Measurements from ENCODE around the gene FABP6.

The FABP6 gene

DNA sequence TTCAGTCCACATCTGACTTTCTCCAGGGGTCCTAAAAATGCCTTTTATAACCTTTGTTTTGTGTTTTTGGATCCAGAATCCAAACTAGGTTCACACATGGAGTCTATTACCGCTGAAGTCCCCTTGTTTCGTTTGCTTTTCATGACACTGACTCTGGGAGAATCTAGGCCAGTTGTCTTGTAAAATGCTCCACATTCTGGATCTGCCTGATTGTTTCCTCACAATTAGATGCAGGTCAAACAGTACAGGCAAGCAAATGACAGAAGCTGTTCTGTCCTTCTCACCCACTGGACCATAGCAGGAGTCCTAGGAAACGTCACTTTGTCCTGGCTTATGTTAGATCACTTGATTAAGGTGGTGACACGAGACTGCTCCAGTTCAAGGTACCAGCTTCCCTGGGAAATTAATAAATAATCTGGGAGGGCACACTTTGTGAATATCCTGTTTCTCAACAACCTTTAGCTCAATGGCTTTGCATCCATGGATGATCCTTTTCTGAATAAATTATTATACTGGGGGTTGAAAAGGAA is 34.1 kb downstream of the FABP6 start:
- no peak for DNase-seq

DNA sequence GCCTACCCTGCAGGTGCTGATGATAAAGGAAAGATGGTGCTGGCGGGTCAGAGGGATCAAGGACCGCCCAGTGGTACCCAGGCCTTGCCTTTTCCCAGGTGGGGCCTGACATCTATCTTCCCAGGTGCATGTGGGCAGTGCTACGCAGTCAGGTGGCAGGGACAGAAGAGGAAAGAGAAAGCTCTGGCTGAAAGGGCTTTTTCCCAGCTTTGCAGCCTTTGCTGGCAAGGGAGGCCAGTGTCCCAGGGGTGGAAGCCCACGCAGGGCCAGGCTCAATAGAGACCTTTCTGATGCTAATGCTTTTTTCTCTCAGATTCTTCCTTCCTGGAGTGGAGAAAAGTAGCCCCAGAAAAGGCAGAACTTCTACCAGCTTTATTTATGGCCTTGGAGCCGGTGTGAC is 36.7 kb downstream of the FABP6 start:
- DNase-seq, result no peak

DNA sequence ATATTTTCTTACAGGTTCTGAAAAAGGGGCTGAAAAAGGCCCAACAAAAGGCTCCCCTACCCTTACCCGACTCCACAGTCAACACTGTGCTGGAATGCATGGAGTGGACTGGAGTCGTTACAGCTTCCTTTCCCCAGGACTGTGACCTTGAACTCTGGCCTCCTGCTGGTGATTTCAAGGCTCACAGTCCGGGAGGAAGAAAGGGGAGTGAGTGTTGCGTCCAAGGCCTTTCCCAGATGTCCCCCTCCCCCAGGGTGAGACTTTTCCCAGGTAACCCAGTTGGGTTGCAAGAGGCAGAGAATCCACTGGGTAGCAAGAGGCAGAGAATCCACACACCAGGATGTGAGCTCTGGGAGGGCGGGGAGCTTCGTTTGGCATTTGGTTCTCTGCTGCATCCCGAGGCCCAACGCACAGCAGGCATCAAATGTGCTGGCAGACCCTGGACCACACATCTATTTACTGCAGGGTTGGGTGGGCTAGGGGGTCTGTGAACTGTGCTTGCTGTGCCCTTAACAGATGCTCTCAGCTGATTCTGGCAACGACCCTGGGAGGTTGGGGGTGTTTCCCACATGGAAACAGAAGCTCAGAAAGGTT is 37.5 kb downstream of the FABP6 start:
- no peak for DNase-seq

DNA sequence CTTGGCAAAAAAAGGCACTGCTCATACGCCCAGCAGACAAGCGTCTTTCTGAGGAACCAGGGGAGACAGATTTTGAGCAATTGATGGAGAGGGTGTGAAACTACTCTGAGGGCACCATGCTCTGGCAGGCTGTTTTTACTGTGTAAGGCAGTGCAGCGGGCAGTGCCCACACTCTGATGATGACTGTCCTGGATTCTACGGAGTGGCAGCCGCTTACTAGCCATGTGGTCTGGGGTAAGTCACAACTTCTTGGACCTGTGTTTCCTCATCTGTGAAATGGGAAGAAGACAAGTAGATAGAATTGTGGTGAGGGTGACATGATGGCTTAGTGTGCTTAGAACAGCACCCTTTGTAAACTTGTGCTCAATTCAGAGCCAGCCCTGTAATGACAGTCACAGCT is 38.8 kb downstream of the FABP6 start:
- no peak for DNase-seq

DNA sequence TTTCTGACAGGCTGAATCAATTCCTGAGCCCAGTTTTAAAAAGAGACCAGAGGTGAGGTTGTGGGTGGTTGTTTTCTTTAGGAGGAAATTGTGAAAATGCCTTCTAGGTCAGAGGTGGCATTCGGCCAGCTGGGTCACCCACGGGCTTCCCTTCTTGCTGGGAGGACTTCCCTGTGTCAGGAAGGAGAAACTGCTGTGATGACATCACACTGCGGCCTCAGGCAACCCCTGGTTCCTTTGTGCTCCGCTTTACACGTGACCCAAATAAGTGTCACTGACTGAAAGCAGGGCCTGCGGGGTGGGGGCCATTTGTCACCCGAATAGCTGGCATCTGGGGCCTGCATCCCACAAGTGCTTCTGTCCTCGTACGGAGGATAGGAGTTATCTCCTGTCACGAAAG is 39.7 kb downstream of the FABP6 start:
- DNase-seq, result no peak

DNA sequence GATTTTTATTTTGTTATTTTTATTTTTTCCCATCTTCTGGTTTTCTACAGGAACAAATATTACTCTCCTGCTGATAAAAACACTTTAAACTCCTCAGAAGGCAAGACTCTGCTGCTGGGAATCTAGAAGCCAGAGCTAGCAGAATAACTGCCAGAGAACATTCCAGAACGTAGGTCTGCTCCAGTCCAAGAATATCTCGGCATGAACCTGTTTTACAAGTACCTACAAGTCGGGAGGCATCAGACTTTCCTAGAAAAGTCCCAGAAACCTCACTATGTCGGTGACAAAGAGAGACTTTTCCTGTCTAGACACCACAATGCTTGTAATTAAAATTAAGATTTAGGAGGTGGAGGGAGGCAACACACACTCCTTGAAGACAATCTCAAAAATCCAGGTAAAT is 41.4 kb downstream of the FABP6 start:
- DNase-seq, result no peak

DNA sequence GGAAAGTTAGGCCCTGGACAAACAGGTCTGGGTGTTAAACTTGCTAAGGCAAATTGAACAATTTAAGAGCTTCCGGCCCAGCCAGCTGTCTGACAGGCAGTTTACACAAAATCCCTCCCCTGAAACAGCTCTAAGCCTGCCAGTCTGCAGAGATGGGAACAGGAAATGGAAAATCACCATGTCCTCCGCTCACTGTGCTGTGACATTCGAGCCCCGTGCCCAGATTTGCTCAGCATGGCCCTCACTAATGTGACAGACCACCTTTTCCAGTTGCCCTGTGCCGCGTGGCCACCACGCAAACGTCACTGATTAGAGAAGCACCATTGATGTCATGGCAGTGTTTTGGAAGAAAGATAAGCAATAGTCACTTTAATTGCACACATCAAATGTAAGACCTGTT is 42.1 kb downstream of the FABP6 start:
- no peak for DNase-seq

DNA sequence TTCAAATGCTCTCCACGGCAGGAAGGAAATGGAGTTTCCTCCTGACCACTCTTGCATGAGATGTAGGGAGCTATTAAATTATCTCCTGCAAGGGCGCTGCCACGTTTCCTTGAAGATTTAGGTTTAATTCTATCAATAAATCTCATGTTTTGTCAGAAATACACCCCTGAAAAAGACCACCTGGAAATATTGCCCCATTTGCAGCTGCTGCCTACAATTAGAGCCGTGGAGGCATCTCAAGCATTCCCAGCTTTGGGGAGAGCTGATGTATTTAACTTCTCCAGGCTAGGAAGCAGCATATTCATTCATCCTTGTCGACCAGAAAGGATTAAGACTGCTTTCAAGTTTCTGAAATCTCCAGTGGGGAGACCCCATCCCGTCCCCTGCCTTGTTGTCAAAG is 42.5 kb downstream of the FABP6 start:
- DNase-seq, result no peak

DNA sequence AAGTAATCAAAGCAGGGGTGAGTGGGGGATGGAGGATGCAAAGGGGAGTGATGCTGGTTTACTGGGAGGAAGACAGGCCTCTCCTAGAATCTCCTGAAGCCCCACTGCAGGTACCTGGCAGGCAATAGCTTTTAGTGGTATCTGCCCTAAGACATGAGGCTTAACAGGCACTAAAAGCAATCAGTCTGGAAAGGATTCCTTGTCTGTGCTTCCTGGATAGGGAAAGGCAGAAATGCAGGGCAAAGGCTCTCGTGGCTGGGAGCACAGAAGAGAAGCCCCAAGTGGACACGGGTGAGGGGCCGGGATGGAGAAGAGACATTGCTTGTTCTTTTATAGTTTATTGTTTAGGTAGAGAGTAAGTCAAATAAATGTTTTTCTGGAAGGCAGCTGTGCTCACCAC is 43.0 kb downstream of the FABP6 start:
- DNase-seq, result no peak

DNA sequence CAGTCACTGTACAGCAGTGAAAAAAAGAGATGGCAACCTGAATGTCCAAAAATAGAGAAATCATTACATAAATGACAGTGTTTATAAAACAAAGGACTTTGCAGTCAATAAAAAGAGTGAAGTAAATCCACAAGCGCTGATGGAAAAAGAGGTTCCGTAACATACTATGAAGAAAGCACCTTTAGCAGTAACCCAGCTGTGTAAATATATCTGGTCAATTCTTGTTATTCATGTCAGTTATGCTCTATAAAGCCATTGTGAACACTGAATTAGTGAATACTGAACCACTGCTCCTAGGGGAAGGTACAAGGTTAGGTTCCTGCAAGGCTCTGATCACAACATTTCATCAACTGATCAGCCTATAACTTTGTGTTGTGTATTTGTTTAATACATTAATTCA is 43.6 kb downstream of the FABP6 start:
- no peak for DNase-seq

DNA sequence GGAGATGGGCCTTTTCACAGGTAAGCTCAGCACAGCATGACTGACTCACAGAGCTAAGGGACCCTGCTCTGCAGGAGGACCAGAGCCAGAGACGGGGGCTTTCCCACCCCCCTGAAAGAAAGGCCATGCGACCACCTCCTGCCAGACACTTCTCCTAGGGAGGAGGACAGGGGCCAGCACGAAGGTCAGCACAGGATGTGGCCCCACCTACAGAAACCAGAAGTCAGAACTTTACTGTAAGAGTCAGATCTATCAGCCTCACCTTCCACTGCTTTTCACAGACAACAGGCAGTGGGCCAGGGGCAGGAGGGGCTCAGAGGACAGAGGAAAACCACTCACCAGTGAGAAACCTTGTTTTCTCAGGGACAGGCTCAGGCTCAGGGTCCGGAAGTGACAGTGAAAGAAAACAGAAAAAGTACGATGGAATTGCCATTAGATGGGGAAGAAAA is 45.2 kb downstream of the FABP6 start:
- no peak for DNase-seq

DNA sequence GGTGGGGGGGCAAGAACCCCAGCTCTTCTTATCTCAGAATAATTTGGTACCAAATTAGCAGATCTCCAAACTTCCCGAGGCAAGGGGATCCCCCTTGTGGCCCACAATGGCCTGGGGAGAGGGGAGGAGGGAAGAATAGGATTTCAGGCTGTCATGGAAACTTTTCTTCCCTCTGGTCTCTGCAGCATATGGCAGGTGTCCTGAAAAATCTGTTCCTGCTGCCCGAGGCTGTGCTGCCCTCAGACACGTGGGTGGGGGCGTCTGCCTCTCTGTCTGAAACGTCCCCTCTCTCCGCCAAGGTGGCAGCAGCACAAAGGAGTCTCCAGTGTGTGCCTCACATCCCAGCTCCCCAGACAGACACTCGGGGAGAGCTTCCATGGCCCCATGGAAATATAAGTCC is 49.0 kb downstream of the FABP6 start:
- DNase-seq, result no peak

DNA sequence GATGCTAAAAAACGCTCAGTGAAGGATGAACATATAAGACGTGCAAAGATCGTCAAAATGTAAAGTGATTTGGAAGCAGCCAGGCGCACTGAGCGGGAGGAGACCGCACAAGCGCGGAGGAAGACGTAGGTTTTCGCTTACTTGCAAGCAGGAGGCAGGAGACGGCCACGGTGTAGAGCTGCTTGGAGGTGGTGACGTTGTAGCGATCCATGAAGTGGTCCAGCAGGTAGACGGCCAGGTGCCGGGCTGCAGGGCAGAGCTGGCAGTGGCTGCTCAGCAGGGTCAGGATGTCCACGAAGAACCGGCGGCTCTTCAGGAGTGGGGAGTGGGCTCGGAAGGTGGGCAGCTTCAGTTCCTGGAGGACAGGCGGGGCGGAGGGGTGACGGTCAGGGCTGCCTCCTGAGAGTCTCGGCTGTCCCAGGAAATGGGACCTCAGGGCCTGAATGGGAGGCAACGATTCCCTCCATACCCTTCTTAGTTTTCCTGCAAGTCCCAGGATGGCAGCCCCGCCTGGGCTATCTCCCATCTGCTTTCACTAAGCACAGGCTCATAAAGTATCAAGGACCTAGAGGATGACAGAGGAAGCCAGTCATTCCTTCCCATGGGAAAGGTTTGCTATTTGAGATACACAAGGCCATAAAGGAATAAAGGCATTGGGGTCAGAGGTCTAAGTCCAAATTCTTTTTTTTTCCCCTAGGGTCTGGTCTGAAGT is 51.2 kb downstream of the FABP6 start:
- no peak for DNase-seq

DNA sequence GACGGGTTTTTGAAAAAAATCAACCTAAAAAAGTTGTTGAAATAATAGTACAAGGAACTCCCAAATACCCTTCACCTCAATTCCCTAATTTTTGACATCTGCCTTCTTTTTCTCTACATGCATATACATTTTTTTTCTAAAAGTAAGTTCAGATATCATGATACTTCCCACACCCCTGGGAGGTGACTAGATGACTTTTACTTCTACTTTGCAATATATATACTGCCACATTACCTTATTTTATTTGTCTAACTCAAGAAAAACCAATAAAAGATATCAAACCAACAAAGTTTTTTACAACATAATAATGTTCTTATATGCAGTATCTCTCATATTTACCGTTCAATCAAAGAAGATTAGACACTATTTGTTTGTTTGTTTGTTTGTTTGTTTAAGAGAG is 52.0 kb downstream of the FABP6 start:
- no peak for DNase-seq

DNA sequence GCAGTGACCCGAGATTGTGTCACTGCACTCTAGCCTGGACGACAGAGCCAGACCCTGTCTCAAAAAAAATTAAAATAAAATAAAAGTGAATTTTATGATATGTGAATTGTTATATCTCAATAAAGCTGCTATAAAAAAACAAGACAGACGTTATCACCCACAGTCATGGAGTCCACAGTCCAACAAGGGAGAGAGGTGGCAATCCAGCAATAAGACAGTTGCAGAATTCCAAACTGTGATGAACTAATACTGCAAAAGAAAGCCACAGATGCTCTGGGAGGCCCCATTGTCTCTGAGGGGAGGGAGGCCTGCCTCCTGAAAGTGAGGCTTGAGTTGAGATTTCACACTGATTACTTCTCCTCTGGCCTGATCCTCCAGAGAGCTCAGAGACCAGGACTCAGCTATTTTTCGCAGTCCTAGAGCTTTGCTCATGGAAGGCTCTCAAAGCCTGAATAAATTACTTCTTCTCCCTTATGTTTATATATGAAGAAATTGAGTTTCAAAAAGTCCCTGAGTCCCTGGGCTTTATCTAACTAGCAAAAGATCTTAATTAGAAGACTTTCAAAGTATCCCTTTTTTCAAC is 55.1 kb downstream of the FABP6 start:
- no peak for DNase-seq

DNA sequence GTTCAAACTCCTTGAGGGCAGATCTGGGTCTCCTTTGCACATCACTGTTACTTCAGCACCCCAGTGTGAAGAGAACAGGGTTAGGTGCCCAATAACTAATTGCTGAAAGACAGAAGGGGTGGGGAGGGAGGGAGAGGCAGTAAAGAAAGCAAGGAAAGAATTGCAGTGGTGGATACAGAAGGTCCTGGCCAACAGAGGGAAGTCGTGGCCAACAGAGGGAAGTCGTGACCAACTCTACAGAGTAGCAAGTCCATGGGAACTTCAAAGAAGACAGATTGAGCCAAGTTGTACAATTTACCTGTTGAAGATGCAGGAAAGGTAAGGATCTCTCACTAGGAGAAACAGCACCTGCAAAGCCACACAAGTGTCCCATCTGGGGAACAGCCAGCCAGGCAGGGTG is 56.0 kb downstream of the FABP6 start:
- DNase-seq, result no peak

DNA sequence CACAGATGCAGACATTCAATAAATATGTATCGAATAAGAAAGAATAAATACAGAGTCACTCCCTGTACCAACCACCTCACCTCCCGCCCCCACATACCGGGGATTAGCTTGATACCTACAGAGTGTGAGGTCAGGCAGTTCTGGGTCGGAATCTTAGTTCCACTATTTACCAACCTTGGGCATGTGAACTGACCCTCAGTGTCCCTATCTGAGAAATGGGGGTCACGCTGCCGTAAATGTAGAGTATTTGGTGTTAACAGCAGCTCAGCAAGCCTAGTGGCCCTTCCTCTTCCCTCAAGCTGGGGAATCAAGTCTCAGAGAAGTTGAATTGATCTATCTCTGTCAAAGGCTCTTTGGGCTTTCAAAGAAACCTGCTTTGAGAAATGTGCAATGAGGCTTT is 57.6 kb downstream of the FABP6 start:
- DNase-seq, result no peak

DNA sequence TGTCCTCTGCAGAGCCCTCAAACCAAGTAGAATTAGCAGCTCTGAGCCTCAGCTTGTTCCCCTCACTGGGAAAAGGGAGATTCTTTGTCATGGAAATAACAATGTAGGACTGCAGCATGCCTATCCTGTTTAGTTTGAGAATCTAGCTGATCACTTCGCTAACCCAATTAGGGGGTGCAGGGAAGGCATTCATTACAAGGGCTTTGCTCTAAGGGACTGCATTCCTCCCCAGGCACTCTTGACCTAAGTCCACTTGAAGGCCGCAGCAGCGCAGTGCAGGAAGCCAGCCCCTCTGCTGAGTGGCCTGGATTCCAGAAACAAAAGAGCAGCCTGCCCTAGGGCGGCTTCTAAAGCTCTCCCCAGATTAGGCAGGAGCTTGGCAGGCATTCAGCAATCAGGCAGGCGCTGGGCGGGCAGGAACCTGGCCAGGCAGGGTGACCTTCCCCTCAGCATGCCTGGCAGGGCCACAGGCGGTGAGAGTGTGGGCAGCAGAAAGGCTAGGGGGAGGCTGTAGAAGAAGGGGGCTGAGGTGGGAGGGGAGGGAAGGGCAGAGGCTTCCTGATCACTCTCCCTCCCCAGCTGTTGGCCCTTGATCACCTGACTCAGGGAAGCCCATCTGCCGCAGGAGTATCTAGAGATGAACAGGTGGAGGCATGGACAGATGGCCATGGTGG is 58.2 kb downstream of the FABP6 start:
- no peak for DNase-seq

Measured in stimulated activated naive CD4-positive, alpha-beta T cell treated with Interleukin-2 at 50 U/mL for 16 hours (primary cell).